Panc1 (cell line): ENCODE results near the gene APLF.
"Not testable (repeated sequence)": the region's sequence is repeated elsewhere in the genome, so short reads cannot be mapped to it uniquely, and the experiment has no call there.

Experiments
- CTCF ChIP-seq: fragments of 450-650 bp; IDR thresholded peaks from 2 replicates; pipeline ENCODE4 v1.5.1; 2017; ENCODE audit warnings: mild to moderate bottlenecking
- POLR2AphosphoS5 ChIP-seq: IDR thresholded peaks from 2 replicates; pipeline ENCODE4 v1.6.1; 2012; ENCODE audit warnings: mild to moderate bottlenecking, low read depth, low read length, moderate library complexity
- REST ChIP-seq, 2 experiments: IDR thresholded peaks; 2 replicates each; pipeline ENCODE4 v1.6.1; 2011 to 2012; ENCODE audit warnings: low read depth in 2 of 2, control low read depth in 1 of 2, low read length in 1 of 2, mild to moderate bottlenecking in 1 of 2, moderate library complexity in 1 of 2; ENCODE audit not compliant: insufficient read depth in 1 of 2
- SIN3A ChIP-seq: IDR thresholded peaks from 2 replicates; pipeline ENCODE4 v1.6.1; 2012; ENCODE audit warnings: low read depth, mild to moderate bottlenecking, low read length, moderate library complexity, borderline replicate concordance; ENCODE audit not compliant: insufficient read depth

- not testable (repeated sequence) for TF ChIP-seq CTCF; REST (IDR thresholded peaks at IDR 0.05; ENCODE audit: insufficient read depth in 1 of 2, low read depth in 2 of 2, low read length in 1 of 2); POLR2AphosphoS5; SIN3A
Observed at GRCh38 chr2:68526943-68527342, 59.6 kb downstream of the APLF start.
